ENCODE data around the gene CCS.

CCS gene

GRCh38 chr11:66624450-66624849 lies 31.5 kb downstream of the CCS start:
- Histone ChIP-seq H3K36me3 (ENCODE audit: insufficient read depth, low read length) (peaks cover 94% of the 10 kb centered on the region), H3K9me3 (ENCODE audit: low read depth, low read length) (no peaks in the 10 kb centered on the region), H3K9ac (ENCODE audit: insufficient read length) (no peak overlapping the region), H3K27ac (no peak overlapping the region), H3K4me3 (no peak overlapping the region)
- TF ChIP-seq POLR2AphosphoS5 (IDR thresholded peaks at IDR 0.05; ENCODE audit: borderline replicate concordance, low read depth, low read length) = no peak
- no peak for TF ChIP-seq EZH2 (IDR thresholded peaks at IDR 0.05)
- no peak for TF ChIP-seq FOXP2 (optimal IDR thresholded peaks at IDR 0.05; ENCODE audit: control extremely low read depth, extremely low read length, insufficient read depth)
- DNase-seq (ENCODE audit: low read depth, low spot score) = no peak

DNA sequence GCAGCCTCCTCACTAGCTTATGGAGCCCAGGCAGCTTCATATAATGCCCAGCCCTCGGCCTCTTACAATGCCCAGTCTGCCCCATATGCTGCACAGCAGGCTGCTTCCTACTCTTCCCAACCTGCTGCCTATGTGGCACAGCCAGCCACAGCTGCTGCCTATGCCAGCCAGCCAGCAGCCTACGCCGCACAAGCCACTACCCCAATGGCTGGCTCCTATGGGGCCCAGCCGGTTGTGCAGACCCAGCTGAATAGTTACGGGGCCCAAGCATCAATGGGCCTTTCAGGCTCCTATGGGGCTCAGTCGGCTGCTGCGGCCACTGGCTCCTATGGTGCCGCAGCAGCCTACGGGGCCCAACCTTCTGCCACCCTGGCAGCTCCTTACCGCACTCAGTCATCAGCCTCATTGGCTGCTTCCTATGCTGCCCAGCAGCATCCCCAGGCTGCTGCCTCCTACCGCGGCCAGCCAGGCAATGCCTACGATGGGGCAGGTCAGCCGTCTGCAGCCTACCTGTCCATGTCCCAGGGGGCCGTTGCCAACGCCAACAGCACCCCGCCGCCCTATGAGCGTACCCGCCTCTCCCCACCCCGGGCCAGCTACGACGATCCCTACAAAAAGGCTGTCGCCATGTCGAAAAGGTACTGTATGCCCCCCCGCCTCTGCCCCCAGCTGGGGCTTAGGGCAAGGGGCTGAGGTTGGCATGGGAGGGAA lies 32.2 kb downstream of the CCS start:
- TF ChIP-seq FOXP2 (optimal IDR thresholded peaks at IDR 0.05; ENCODE audit: control extremely low read depth, extremely low read length, insufficient read depth) = no peak
- no peak for TF ChIP-seq POLR2AphosphoS5 (IDR thresholded peaks at IDR 0.05; ENCODE audit: borderline replicate concordance, low read depth, low read length)
- TF ChIP-seq EZH2 (IDR thresholded peaks at IDR 0.05) = no peak
- Histone ChIP-seq H3K9ac (ENCODE audit: insufficient read length) (no peak overlapping the region), H3K9me3 (ENCODE audit: low read depth, low read length) (no peaks in the 10 kb centered on the region), H3K27ac (no peak overlapping the region), H3K36me3 (ENCODE audit: insufficient read depth, low read length) (peaks cover 96% of the 10 kb centered on the region), H3K4me3 (no peak overlapping the region)
- no peak for DNase-seq (ENCODE audit: low read depth, low spot score)

- TF ChIP-seq POLR2AphosphoS5 (IDR thresholded peaks at IDR 0.05; ENCODE audit: borderline replicate concordance, low read depth, low read length) = no peak
- no peak for TF ChIP-seq FOXP2 (optimal IDR thresholded peaks at IDR 0.05; ENCODE audit: control extremely low read depth, extremely low read length, insufficient read depth)
- TF ChIP-seq EZH2 (IDR thresholded peaks at IDR 0.05) = no peak
- no peak for DNase-seq (ENCODE audit: low read depth, low spot score)
- Histone ChIP-seq H3K9ac (ENCODE audit: insufficient read length) (no peak overlapping the region), H3K9me3 (ENCODE audit: low read depth, low read length) (no peaks in the 10 kb centered on the region), H3K36me3 (ENCODE audit: insufficient read depth, low read length) (peaks cover 96% of the 10 kb centered on the region), H3K4me3 (no peak overlapping the region), H3K27ac (no peak overlapping the region)
These were observed 32.8 kb downstream of the CCS start for GRCh38 chr11:66625752-66626149.

DNA sequence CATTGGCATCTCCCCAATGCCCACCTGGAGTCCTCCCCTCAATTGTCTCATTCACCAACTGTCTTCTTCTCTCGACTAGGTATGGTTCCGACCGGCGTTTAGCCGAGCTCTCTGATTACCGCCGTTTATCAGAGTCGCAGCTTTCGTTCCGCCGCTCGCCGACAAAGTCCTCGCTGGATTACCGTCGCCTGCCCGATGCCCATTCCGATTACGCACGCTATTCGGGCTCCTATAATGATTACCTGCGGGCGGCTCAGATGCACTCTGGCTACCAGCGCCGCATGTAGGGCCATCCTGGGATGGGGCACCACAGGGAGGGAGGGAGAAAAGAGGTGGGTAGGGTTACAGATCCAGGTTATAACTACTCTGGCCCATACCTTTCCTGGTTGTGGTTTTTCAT lies 33.4 kb downstream of the CCS start:
- TF ChIP-seq POLR2AphosphoS5 (IDR thresholded peaks at IDR 0.05; ENCODE audit: borderline replicate concordance, low read depth, low read length) (no peak), FOXP2 (optimal IDR thresholded peaks at IDR 0.05; ENCODE audit: control extremely low read depth, extremely low read length, insufficient read depth) (no peak), EZH2 (IDR thresholded peaks at IDR 0.05) (no peak)
- no peak overlapping the region for H3K27ac ChIP-seq
- H3K36me3 ChIP-seq (ENCODE audit: insufficient read depth, low read length) = peaks cover 91% of the 10 kb centered on the region
- no peaks in the 10 kb centered on the region for H3K9me3 ChIP-seq (ENCODE audit: low read depth, low read length)
- no peak overlapping the region for H3K9ac ChIP-seq (ENCODE audit: insufficient read length)
- H3K4me3 ChIP-seq = no peak overlapping the region
- DNase-seq (ENCODE audit: low read depth, low spot score) = no peak

GRCh38 chr11:66626926-66627325 lies 33.9 kb downstream of the CCS start:
- Histone ChIP-seq H3K9me3 (ENCODE audit: low read depth, low read length) (no peaks in the 10 kb centered on the region), H3K27ac (no peak overlapping the region), H3K36me3 (ENCODE audit: insufficient read depth, low read length) (peaks cover 90% of the 10 kb centered on the region), H3K4me3 (no peak overlapping the region), H3K9ac (ENCODE audit: insufficient read length) (no peak overlapping the region)
- TF ChIP-seq FOXP2 (optimal IDR thresholded peaks at IDR 0.05; ENCODE audit: control extremely low read depth, extremely low read length, insufficient read depth) (no peak), POLR2AphosphoS5 (IDR thresholded peaks at IDR 0.05; ENCODE audit: borderline replicate concordance, low read depth, low read length) (no peak), EZH2 (IDR thresholded peaks at IDR 0.05) (no peak)
- DNase-seq (ENCODE audit: low read depth, low spot score) = no peak

- Histone ChIP-seq H3K9ac (ENCODE audit: insufficient read length) (no peak overlapping the region), H3K27ac (no peak overlapping the region), H3K9me3 (ENCODE audit: low read depth, low read length) (no peaks in the 10 kb centered on the region), H3K36me3 (ENCODE audit: insufficient read depth, low read length) (peaks cover 91% of the 10 kb centered on the region), H3K4me3 (no peak overlapping the region)
- no peak for DNase-seq (ENCODE audit: low read depth, low spot score)
- TF ChIP-seq POLR2AphosphoS5 (IDR thresholded peaks at IDR 0.05; ENCODE audit: borderline replicate concordance, low read depth, low read length) = no peak
- no peak for TF ChIP-seq FOXP2 (optimal IDR thresholded peaks at IDR 0.05; ENCODE audit: control extremely low read depth, extremely low read length, insufficient read depth)
- no peak for TF ChIP-seq EZH2 (IDR thresholded peaks at IDR 0.05)
These were observed 35.1 kb downstream of the CCS start for GRCh38 chr11:66628061-66628603.

- no peak overlapping the region for H3K9ac ChIP-seq (ENCODE audit: insufficient read length)
- H3K36me3 ChIP-seq (ENCODE audit: insufficient read depth, low read length) = peaks cover 86% of the 10 kb centered on the region
- no peak for TF ChIP-seq POLR2AphosphoS5 (IDR thresholded peaks at IDR 0.05; ENCODE audit: borderline replicate concordance, low read depth, low read length)
- no peak overlapping the region for H3K27ac ChIP-seq
- H3K9me3 ChIP-seq (ENCODE audit: low read depth, low read length) = no peaks in the 10 kb centered on the region
- H3K4me3 ChIP-seq = no peak overlapping the region
- DNase-seq (ENCODE audit: low read depth, low spot score) = no peak
These were observed 36.4 kb downstream of the CCS start for GRCh38 chr11:66629356-66629755.

DNA sequence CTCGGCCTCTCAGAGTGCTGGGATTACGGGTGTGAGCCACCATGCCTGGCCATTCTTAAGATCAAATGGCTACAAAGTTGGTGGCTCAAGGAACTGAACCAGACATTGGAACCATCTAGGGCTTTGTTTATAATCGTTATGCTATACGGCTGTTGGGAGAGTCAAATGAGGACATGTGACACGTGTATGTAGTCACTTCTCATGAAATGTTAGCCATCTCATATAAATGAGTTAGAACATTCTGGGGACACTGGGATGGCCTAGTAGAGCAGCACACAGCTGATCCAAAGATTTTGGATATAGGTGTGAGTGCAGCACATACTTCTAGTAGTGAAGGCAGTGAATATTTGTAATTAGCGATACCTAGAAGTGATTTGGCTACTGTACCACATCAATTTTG lies 38.9 kb downstream of the CCS start:
- TF ChIP-seq FOXP2 (optimal IDR thresholded peaks at IDR 0.05; ENCODE audit: control extremely low read depth, extremely low read length, insufficient read depth) (no peak), POLR2AphosphoS5 (IDR thresholded peaks at IDR 0.05; ENCODE audit: borderline replicate concordance, low read depth, low read length) (no peak), EZH2 (IDR thresholded peaks at IDR 0.05) (no peak)
- H3K9ac ChIP-seq (ENCODE audit: insufficient read length) = no peak overlapping the region
- H3K9me3 ChIP-seq (ENCODE audit: low read depth, low read length) = no peaks in the 10 kb centered on the region
- no peak for DNase-seq (ENCODE audit: low read depth, low spot score)
- no peak overlapping the region for H3K4me3 ChIP-seq
- peaks cover 69% of the 10 kb centered on the region for H3K36me3 ChIP-seq (ENCODE audit: insufficient read depth, low read length)
- H3K27ac ChIP-seq = no peak overlapping the region

- Histone ChIP-seq H3K9me3 (ENCODE audit: low read depth, low read length) (no peaks in the 10 kb centered on the region), H3K9ac (ENCODE audit: insufficient read length) (no peak overlapping the region), H3K4me3 (no peak overlapping the region), H3K36me3 (ENCODE audit: insufficient read depth, low read length) (peaks cover 58% of the 10 kb centered on the region), H3K27ac (no peak overlapping the region)
- TF ChIP-seq FOXP2 (optimal IDR thresholded peaks at IDR 0.05; ENCODE audit: control extremely low read depth, extremely low read length, insufficient read depth) (no peak), POLR2AphosphoS5 (IDR thresholded peaks at IDR 0.05; ENCODE audit: borderline replicate concordance, low read depth, low read length) (no peak), EZH2 (IDR thresholded peaks at IDR 0.05) (no peak)
- no peak for DNase-seq (ENCODE audit: low read depth, low spot score)
These were observed 40.0 kb downstream of the CCS start for GRCh38 chr11:66632952-66633351.

All from SK-N-MC (cell line).